K562 (cell line): Measurements from ENCODE around the gene LZTFL1. TPM values are rescaled to one million over a fixed set of nuclear protein-coding genes. Genes with fewer than 3 reads are reported as not detected.

Source experiments
- BACH1 ChIP-seq: fragments of 200-800 bp; sonication (Bioruptor generic); IDR thresholded peaks from 2 replicates; pipeline ENCODE4 v1.6.1; 2016; ENCODE audit warnings: missing genetic modification characterization, missing compliant biosample characterization
- CBFA2T3 ChIP-seq: fragments of 450-650 bp; IDR thresholded peaks from 2 replicates; pipeline ENCODE4 v1.6.1; 2017
- CTCFL ChIP-seq: IDR thresholded peaks from 2 replicates; pipeline ENCODE4 v1.6.1; 2011; ENCODE audit warnings: borderline replicate concordance, low read depth, mild to moderate bottlenecking, moderate library complexity, low read length; ENCODE audit not compliant: insufficient read depth, poor library complexity, severe bottlenecking
- GABPB1 ChIP-seq: sonication (generic); formaldehyde crosslinking; IDR thresholded peaks from 2 replicates; pipeline ENCODE4 v1.8.0; 2022; ENCODE audit warnings: mild to moderate bottlenecking, missing genetic modification reagents
- HDAC3 ChIP-seq: fragments of 450-650 bp; IDR thresholded peaks from 2 replicates; pipeline ENCODE4 v1.6.1; 2018; ENCODE audit warnings: borderline replicate concordance, mild to moderate bottlenecking, moderate library complexity; ENCODE audit not compliant: partially characterized antibody
- HMBOX1 ChIP-seq: sonication (generic); IDR thresholded peaks from 2 replicates; pipeline ENCODE4 v1.6.1; 2016
- IRF2 ChIP-seq: sonication (generic); formaldehyde crosslinking; IDR thresholded peaks from 2 replicates; pipeline ENCODE4 v1.8.1; 2022; ENCODE audit warnings: mild to moderate bottlenecking, missing genetic modification reagents
- MGA ChIP-seq: fragments of 450-650 bp; IDR thresholded peaks from 2 replicates; pipeline ENCODE4 v1.6.1; 2016; ENCODE audit warnings: mild to moderate bottlenecking, moderate library complexity
- STAG1 ChIP-seq: sonication (generic); formaldehyde crosslinking; IDR thresholded peaks from 2 replicates; pipeline ENCODE4 v1.5.0; 2020; ENCODE audit warnings: missing genetic modification reagents, borderline replicate concordance
- TAF7 ChIP-seq: fragments of 450-650 bp; IDR thresholded peaks from 2 replicates; pipeline ENCODE4 v1.6.1; 2016; ENCODE audit warnings: missing genetic modification characterization, missing compliant biosample characterization
- ZNF584 ChIP-seq: fragments of 200-800 bp; sonication (Bioruptor generic); IDR thresholded peaks from 2 replicates; pipeline ENCODE4 v1.6.1; 2016; ENCODE audit warnings: low read depth, mild to moderate bottlenecking, missing genetic modification characterization, missing compliant biosample characterization
- polyA plus RNA-seq, 8 experiments: library from polyadenylated mRNA; depleted of rRNA in 4 of 8; stranded (reverse) in 5 of 8; unstranded in 3 of 8; fragments of >200 nt; fragmentation: Nextera tagmentation in 2 of 8; fragmentation: Illumina TruSeq in 1 of 8; extraction: Ambion mirVana in 2 of 8; extraction: Trizol in 1 of 8; gene quantifications; 2 replicates each; pipeline versions ENCODE4 v1.2.1 to v1.2.3, GENCODE V29; 2011 to 2014; ENCODE audit warnings: inconsistent platforms in 1 of 8, missing spikeins in 1 of 8
- total RNA-seq, 7 experiments: library from RNA; depleted of rRNA in 6 of 7; stranded (reverse); fragments of >200 nt in 6 of 7; fragmentation: Illumina TruSeq in 2 of 7; extraction: Trizol in 2 of 7; gene quantifications; 2 replicates each; pipeline versions ENCODE4 v1.2.1 to v1.2.3, GENCODE V29; 2011 to 2021; ENCODE audit warnings: low replicate concordance in 1 of 7

LZTFL1 gene
- total and polyA plus RNA-seq, 9 of the 15 experiments (the other 6 are each of a cell fraction or from before 2014, with no cell fraction given) = 10.7 to 33.7 (median 15.3) TPM

DNA sequence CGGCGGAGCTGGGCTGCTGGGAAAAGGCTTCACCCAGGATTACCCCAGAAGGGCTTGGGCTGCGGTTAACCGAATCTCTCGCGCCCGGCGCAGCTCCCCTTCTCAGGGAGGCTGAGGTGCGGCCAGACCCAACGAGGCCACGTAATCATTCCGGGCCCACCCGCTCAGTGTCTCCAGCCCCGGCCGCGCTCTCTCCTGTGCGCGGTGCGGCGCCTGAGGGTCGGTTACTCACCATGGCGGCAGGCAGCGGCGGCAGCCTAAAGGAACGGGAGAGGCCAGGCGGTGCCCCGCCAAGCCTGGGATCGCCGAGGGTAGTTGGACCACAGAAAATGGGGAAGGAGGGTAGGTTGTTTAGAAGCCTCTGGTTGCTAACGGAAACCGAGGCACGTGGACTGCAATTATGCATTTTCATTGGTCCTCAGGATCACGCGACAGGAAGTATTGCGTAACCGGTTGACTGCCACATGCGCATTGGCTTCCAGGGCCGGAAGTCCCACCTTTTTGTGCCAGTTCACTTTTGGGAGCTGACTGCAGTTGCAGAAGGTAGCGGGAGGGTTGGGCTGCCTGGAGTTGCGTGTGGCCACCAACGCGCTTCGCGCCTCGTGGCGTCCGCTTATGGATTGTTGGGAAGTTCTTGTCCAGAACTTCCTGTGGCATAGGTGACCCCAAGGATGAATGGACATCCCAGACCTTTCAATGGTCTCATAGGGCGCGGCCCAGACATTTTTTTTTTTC lies at the start of gene LZTFL1 (continued):
- TF ChIP-seq MGA = peak; percentile 92
- peak; percentile 22; the same call in 1 of the 2 replicates for TF ChIP-seq STAG1 (CRISPR knock-in tag)
- no peak for TF ChIP-seq IRF2
- TF ChIP-seq BACH1 (tag) = no peak
- no peak for TF ChIP-seq TAF7 (tag)
- TF ChIP-seq HMBOX1 = no peak
- no peak for TF ChIP-seq CBFA2T3
- peak; percentile 95 for TF ChIP-seq GABPB1
- TF ChIP-seq CTCFL = no peak
- no peak for TF ChIP-seq HDAC3
- TF ChIP-seq ZNF584 = no peak; the same call in 1 of the 2 replicates
